Epithelial cell of proximal tubule (primary cell): ENCODE data around the gene SORCS1. TPM values are rescaled to one million over a fixed set of nuclear protein-coding genes. Genes with fewer than 3 reads are reported as not detected.

Source experiments
- DNase-seq: peaks from one replicate; pipeline ENCODE4 v3.0.0-alpha.2; 2011; ENCODE audit warnings: low read depth
- H3K4me3 ChIP-seq: 2 replicates; pipeline ENCODE4 v1.5.1; 2011; ENCODE audit warnings: low read depth, mild to moderate bottlenecking, low read length
- total RNA-seq: library from RNA; depleted of rRNA; stranded (reverse); fragments of >200 nt; gene quantifications from 2 replicates; pipeline ENCODE4 v1.2.3, GENCODE V29; 2015
- TF ChIP-seq, protein P1 (sequence below): conservative IDR thresholded peaks from 2 replicates; pipeline ENCODE4 v1.5.1; 2012; ENCODE audit warnings: low read depth, mild to moderate bottlenecking, low read length

Gene SORCS1
- total RNA-seq, 1 donor from 2014 or later: 0.06 TPM

DNA sequence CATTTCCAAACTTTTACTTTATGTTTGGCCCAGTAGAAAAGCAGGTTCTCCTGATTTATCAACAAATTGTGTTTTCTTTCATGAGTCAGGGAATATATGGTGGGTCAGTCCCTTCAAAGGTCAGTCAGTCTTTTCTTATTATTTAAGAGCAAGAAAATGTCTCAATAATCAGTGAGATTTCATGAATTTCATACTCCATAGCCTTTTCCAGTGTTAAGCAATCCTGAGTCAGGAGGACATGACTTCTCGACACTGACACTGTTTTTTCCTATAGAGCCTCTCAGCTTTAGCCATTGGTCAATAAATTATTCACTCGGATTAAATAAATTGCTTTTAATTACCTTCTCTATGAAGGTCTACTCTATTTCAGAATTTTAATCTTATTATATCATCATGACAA is 334.5 kb downstream of the SORCS1 start:
- H3K4me3 ChIP-seq: no peak overlapping the region
- TF ChIP-seq, protein P1, sequence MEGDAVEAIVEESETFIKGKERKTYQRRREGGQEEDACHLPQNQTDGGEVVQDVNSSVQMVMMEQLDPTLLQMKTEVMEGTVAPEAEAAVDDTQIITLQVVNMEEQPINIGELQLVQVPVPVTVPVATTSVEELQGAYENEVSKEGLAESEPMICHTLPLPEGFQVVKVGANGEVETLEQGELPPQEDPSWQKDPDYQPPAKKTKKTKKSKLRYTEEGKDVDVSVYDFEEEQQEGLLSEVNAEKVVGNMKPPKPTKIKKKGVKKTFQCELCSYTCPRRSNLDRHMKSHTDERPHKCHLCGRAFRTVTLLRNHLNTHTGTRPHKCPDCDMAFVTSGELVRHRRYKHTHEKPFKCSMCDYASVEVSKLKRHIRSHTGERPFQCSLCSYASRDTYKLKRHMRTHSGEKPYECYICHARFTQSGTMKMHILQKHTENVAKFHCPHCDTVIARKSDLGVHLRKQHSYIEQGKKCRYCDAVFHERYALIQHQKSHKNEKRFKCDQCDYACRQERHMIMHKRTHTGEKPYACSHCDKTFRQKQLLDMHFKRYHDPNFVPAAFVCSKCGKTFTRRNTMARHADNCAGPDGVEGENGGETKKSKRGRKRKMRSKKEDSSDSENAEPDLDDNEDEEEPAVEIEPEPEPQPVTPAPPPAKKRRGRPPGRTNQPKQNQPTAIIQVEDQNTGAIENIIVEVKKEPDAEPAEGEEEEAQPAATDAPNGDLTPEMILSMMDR: no peak
- no peak for DNase-seq

DNA sequence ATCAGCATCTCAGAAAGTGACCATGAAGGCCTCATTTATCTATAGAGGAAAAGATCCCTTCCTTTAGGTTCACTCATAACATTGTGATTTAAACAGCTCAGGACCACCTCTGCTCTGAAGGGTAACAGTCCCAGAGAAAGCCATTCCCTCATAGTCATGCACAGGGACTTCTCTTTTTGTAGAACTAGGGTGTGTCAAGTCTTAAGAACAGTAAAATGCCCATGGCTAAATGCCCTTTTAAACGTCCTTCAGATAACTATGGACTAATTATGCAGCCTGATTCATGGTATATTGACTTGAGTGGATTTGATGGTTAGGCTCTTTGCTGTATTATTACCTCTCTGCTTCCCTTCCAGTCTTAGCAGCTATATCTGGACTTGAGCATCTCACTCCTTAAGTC is 337.8 kb downstream of the SORCS1 start:
- TF ChIP-seq, protein P1: no peak
- no peak overlapping the region for H3K4me3 ChIP-seq
- DNase-seq: no peak

DNA sequence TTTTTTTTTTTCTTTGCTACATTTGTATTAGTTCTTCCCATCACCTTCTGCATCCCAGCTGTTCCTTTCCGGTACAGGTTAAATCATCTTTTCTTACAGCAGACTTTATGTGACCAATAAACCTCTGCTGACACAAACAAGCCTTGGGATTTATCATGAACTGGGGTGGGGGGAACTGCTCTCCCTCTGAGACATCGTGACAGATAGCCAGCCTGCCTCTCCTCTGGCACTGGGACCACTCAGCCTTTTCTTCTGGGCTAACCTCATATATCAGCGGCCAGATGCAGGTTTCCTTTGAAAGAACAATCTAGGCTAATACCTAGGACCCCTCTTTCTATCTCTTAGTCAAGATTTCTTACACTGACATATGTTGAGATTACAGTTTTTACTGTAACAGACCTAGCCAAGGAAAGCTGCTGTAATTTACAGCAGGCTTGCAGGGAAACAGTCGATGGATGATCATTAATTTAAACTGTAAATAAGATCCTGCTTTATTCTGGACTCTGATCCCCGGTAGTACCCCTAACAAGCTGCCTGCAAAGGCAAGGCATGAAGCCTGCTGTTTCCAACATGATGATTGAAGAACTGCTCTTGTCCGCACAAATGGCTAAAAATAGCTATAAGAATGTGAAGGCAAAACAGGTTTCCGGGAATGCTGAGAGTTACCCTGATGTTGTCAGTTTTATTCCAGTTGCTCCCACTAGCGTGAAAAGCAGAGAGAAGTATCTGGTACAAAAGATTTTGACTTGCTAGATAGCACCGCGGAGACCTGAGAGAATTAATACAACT is 338.7 kb downstream of the SORCS1 start:
- no peak for DNase-seq
- TF ChIP-seq, protein P1: no peak

DNA sequence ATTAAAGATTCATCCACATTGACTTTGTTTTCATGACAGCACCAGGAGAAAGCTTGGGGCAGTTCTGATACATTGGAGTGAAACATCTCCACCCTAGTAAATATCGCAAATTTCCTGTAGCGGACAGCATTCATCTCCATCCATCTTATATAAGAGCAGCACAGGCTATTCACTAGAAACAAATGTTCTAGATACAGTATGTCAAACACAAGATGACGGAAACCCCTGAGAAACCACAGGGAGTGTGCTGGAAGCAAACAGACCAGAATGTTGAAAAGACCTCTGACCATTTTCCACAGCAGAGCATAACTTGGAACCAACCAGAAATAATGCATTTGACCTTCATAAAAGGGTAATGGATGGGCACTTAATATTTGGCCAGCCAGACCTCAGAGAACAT is 343.9 kb downstream of the SORCS1 start:
- TF ChIP-seq, protein P1: no peak
- no peak for DNase-seq
- H3K4me3 ChIP-seq: no peak overlapping the region

More for the DNA sequence above, 338.7 kb downstream of the SORCS1 start:
- no peak overlapping the region for H3K4me3 ChIP-seq

DNA sequence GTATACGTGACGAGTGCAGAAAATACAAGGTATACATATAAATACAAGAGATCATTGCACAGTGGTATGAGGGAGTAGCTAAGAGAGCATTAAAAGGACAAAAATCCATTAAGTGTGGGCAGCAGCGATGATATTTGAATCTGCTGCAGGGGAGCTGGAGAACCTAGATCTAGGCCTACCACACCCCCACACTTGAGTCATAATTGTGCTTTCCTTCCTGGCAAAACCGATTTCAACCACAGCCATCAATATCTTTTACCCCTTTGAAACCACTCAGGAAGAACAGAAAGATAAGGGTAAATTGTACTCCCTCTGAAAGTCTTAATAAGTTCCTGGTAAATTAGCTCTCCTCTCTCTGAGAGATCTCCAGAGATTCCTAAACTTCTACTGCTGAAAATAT is 345.0 kb downstream of the SORCS1 start:
- H3K4me3 ChIP-seq: no peak overlapping the region
- TF ChIP-seq, protein P1: no peak
- DNase-seq: no peak

DNA sequence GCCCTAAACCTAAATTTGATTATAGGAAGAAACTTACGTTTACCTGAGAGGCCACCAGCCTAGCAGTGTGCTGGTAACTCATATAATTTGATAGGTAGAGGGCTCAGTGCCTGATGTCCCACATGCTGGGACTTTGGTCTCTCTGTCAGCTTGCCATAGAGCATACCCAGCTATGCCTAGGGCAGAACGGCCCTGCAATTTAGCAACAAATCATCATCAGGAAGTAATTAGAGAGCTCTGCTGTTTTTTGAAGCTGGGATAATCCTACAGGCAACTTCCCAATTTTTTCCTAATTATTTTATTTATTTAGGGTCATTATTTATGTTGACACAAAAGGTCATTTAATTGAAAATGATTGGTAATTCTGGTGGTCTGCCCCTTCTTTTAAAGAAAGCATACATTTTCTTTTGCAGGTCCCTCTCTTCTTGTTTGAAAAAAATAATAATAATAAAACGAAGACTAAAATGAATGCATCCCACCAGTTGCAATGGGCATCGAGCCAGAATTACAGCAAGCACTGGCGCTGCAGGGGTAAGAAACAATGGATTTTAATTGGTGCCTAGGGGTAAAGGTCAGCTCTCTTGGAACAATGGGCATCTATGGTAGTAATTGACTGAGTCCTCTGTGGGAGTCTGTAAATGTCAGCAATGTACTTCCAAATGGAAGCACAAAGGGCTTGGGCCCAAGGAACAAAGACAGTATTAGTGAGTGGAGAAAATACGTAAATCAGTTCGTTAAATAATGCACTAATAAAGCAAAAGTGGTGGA is 348.0 kb downstream of the SORCS1 start:
- DNase-seq: no peak
- TF ChIP-seq, protein P1: no peak
- no peak overlapping the region for H3K4me3 ChIP-seq
